SK-N-SH (cell line): ENCODE measurements around the gene C12orf75. TPM values are rescaled to one million over a fixed set of nuclear protein-coding genes. Genes with fewer than 3 reads are reported as not detected.

ENCODE experiments used
- CTCF ChIA-PET: fragments of 300-600, 350-600 bp; formaldehyde crosslinking; extraction: SDS; loops from one replicate; lab custom pipeline; 2021; lab: Yijun Ruan, JAX
- POLR2A ChIA-PET: fragments of 350-600 bp; sonication (Branson Sonifier 250); formaldehyde crosslinking; extraction: SDS; loops from one replicate; lab custom pipeline; 2020; ENCODE audit warnings: antibody characterized with exemption, inconsistent platforms; lab: Yijun Ruan, JAX
- DNase-seq: peaks from one replicate; pipeline ENCODE4 v3.0.0; 2012
- H2AFZ ChIP-seq: fragments of 200-600 bp; sonication (generic); 2 replicates; pipeline ENCODE4 v1.8.1; 2016; ENCODE audit warnings: antibody characterized with exemption, mild to moderate bottlenecking, low read depth
- H3F3A ChIP-seq: fragments of 200-600 bp; sonication (generic); replicated peaks from 2 replicates; pipeline ENCODE3; 2016; ENCODE audit warnings: antibody characterized with exemption, mild to moderate bottlenecking; ENCODE audit not compliant: insufficient read depth
- H3K27ac ChIP-seq, 2 experiments: fragments of 200-500 bp in 1 of 2; fragments of 200-600 bp in 1 of 2; sonication (Bioruptor generic) in 1 of 2; sonication (generic), shearing (Covaris generic) in 1 of 2; 2 replicates each; pipeline versions ENCODE4 v1.5.1 to v1.6.1; 2014 to 2016; ENCODE audit warnings: low read depth in 2 of 2, inconsistent platforms in 1 of 2, low read length in 1 of 2, mild to moderate bottlenecking in 1 of 2, mixed read lengths in 1 of 2
- H3K27me3 ChIP-seq: fragments of 200-600 bp; sonication (generic), shearing (Covaris generic); 2 replicates; pipeline ENCODE4 v1.6.1; 2016; ENCODE audit warnings: mixed run types; ENCODE audit not compliant: insufficient read depth
- H3K36me3 ChIP-seq, 2 experiments: fragments of 200-500 bp in 1 of 2; fragments of 200-600 bp in 1 of 2; sonication (Bioruptor generic) in 1 of 2; sonication (generic) in 1 of 2; replicated peaks in 1 of 2; 2 replicates each; pipeline versions ENCODE3 to v1.5.1; 2014 to 2016; ENCODE audit warnings: low read length in 1 of 2, mild to moderate bottlenecking in 1 of 2; ENCODE audit not compliant: insufficient read depth in 2 of 2, control insufficient read depth in 1 of 2
- H3K4me1 ChIP-seq, 2 experiments: fragments of 200-500 bp in 1 of 2; fragments of 200-600 bp in 1 of 2; sonication (Bioruptor generic) in 1 of 2; sonication (generic), shearing (Covaris generic) in 1 of 2; 2 replicates each; pipeline versions ENCODE4 v1.5.1 to v1.6.1; 2014 to 2016; ENCODE audit warnings: low read depth in 1 of 2, low read length in 1 of 2, mixed run types in 1 of 2; ENCODE audit not compliant: insufficient read depth in 2 of 2, control insufficient read depth in 1 of 2
- H3K4me2 ChIP-seq: fragments of 200-600 bp; sonication (generic), shearing (Covaris generic); 2 replicates; pipeline ENCODE4 v1.6.1; 2017; ENCODE audit warnings: mixed run types
- H3K4me3 ChIP-seq, 2 experiments: fragments of 200-500 bp in 1 of 2; fragments of 200-600 bp in 1 of 2; sonication (Bioruptor generic) in 1 of 2; sonication (generic), shearing (Covaris generic) in 1 of 2; 2 replicates each; pipeline versions ENCODE4 v1.5.1 to v1.8.1; 2014 to 2016; ENCODE audit warnings: low read depth in 2 of 2, inconsistent platforms in 1 of 2, low read length in 1 of 2, mild to moderate bottlenecking in 1 of 2, mixed read lengths in 1 of 2, moderate library complexity in 1 of 2
- H3K79me2 ChIP-seq: fragments of 200-600 bp; sonication (generic); 2 replicates; pipeline ENCODE4 v1.8.1; 2017; ENCODE audit warnings: mild to moderate bottlenecking; ENCODE audit not compliant: insufficient read depth
- H3K9ac ChIP-seq: fragments of 200-600 bp; sonication (generic); 2 replicates; pipeline ENCODE4 v1.6.1; 2017; ENCODE audit warnings: mixed run types
- H3K9me2 ChIP-seq: fragments of 200-600 bp; sonication (generic); 2 replicates; pipeline ENCODE4 v1.6.1; 2017; ENCODE audit warnings: mixed run types
- H3K9me3 ChIP-seq: fragments of 200-600 bp; sonication (generic); 2 replicates; pipeline ENCODE4 v1.6.1; 2017; ENCODE audit warnings: mixed run types, mild to moderate bottlenecking, moderate library complexity
- H4K20me1 ChIP-seq: fragments of 200-600 bp; sonication (generic); 2 replicates; pipeline ENCODE4 v1.6.1; 2017; ENCODE audit warnings: mild to moderate bottlenecking, mixed run types; ENCODE audit not compliant: insufficient read depth
- EZH2phosphoT487 ChIP-seq: fragments of 200-600 bp; sonication (generic); IDR thresholded peaks from 2 replicates; pipeline ENCODE4 v1.6.1; 2017; ENCODE audit warnings: low read depth, mixed run types, mild to moderate bottlenecking, antibody characterized with exemption, moderate library complexity, borderline replicate concordance
- FOXM1 ChIP-seq: IDR thresholded peaks from 2 replicates; pipeline ENCODE4 v1.4.0; 2012; ENCODE audit warnings: low read depth, mild to moderate bottlenecking
- GABPA ChIP-seq: IDR thresholded peaks from 2 replicates; pipeline ENCODE4 v1.4.0; 2012; ENCODE audit warnings: low read depth, mild to moderate bottlenecking
- JUND ChIP-seq: IDR thresholded peaks from 2 replicates; pipeline ENCODE4 v1.4.0; 2012
- MEF2A ChIP-seq: IDR thresholded peaks from 2 replicates; pipeline ENCODE4 v1.4.0; 2012; ENCODE audit warnings: low read depth, borderline replicate concordance
- POLR2AphosphoS5 ChIP-seq: IDR thresholded peaks from 2 replicates; pipeline ENCODE4 v1.6.1; 2012; ENCODE audit warnings: low read depth, low read length
- RCOR1 ChIP-seq: fragments of 150-350 bp; IDR thresholded peaks from 2 replicates; pipeline ENCODE4 v1.6.1; 2017; ENCODE audit warnings: antibody characterized with exemption, low read length
- RFX5 ChIP-seq: IDR thresholded peaks from 2 replicates; pipeline ENCODE4 v1.6.1; 2012; ENCODE audit warnings: mild to moderate bottlenecking, improper control_type of control experiment, low read length
- RXRA ChIP-seq: IDR thresholded peaks from 2 replicates; pipeline ENCODE4 v1.4.0; 2012; ENCODE audit warnings: low read depth, mild to moderate bottlenecking, borderline replicate concordance
- SMC3 ChIP-seq: IDR thresholded peaks from 2 replicates; pipeline ENCODE4 v1.6.1; 2012; ENCODE audit warnings: low read depth, low read length, improper control_type of control experiment
- TEAD4 ChIP-seq: IDR thresholded peaks from 2 replicates; pipeline ENCODE4 v1.4.0; 2012; ENCODE audit warnings: mild to moderate bottlenecking, borderline replicate concordance; ENCODE audit not compliant: insufficient read depth
- WGBS: methylation state at CpG from one replicate; pipeline ENCODE4 v1.1.6; 2017; ENCODE audit warnings: low lambda C conversion rate; 5-methylcytosine and 5-hydroxymethylcytosine counted together
- polyA plus RNA-seq, 3 experiments: library from polyadenylated mRNA; depleted of rRNA; stranded (reverse); fragments of >200 nt; gene quantifications; 2 replicates each; pipeline ENCODE4 v1.2.3, GENCODE V29; 2012
- TF ChIP-seq, protein P1 (sequence below): IDR thresholded peaks from 2 replicates; pipeline ENCODE4 v1.4.0; 2012; ENCODE audit warnings: low read depth
- TF ChIP-seq, protein P2 (sequence below): IDR thresholded peaks from 2 replicates; pipeline ENCODE4; 2012

The C12orf75 gene
- polyA plus RNA-seq, 1 of the 3 experiments (the other 2 are of a cell fraction), result 221 TPM

DNA sequence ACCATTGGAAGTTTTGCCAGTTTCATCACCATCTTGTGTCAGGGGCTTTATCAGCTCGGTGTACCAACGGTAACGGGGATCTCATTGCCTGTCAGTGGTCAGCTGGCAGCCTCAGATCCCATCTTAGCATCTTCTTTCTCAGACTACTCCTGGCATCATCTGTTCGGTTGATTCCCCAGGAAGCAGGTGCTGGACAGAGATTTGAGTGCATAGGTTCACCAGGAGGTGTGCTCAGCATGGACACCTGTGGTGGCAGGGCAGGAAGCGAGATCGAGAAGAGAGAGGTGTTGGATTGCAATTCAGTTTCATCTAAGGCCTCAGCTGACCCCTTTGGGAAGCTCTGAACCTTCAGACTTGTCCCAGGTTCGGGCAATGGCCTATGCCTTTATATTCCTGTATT is 76.0 kb downstream of the C12orf75 start:
- DNase-seq, result no peak
- WGBS, result 88% methylated on average over 7 of the region's 7 CpGs
- Histone ChIP-seq H3K36me3 (peaks cover 0 to 43% of the 10 kb centered on the region in 2 experiments), H3K4me3 (no peak overlapping the region), H4K20me1 (no peaks in the 10 kb centered on the region), H3K27ac (no peak overlapping the region), H2AFZ (no peak overlapping the region), H3K9me2 (no peaks in the 10 kb centered on the region), H3K27me3 (no peaks in the 10 kb centered on the region), H3K9me3 (no peaks in the 10 kb centered on the region), H3K4me1 (peaks cover 7 to 16% of the 10 kb centered on the region in 2 experiments; a peak in 3 of 4 replicates), H3K4me2 (no peak overlapping the region), H3K9ac (no peak overlapping the region), H3K79me2 (no peaks in the 10 kb centered on the region), H3F3A (peaks cover under 1% of the 10 kb centered on the region)
- TF ChIP-seq GABPA, result no peak
- no peak for TF ChIP-seq RXRA
- TF ChIP-seq POLR2AphosphoS5, result no peak
- TF ChIP-seq, protein P1, sequence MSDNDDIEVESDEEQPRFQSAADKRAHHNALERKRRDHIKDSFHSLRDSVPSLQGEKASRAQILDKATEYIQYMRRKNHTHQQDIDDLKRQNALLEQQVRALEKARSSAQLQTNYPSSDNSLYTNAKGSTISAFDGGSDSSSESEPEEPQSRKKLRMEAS, result no peak
- no peak for TF ChIP-seq TEAD4
- no peak for TF ChIP-seq RCOR1
- TF ChIP-seq JUND, result no peak
- TF ChIP-seq FOXM1, result no peak
- TF ChIP-seq SMC3, result no peak
- TF ChIP-seq, protein P2, sequence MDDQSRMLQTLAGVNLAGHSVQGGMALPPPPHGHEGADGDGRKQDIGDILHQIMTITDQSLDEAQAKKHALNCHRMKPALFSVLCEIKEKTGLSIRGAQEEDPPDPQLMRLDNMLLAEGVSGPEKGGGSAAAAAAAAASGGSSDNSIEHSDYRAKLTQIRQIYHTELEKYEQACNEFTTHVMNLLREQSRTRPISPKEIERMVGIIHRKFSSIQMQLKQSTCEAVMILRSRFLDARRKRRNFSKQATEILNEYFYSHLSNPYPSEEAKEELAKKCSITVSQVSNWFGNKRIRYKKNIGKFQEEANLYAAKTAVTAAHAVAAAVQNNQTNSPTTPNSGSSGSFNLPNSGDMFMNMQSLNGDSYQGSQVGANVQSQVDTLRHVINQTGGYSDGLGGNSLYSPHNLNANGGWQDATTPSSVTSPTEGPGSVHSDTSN, result no peak
- no peak for TF ChIP-seq EZH2phosphoT487
- ChIA-PET CTCF (interaction anchor here (1.4 kb wide), 2 partner anchors 14 to 730 kb away, joined by 4 read pairs; no protein-coding TSS in a partner anchor), POLR2A (no interaction called here)

DNA sequence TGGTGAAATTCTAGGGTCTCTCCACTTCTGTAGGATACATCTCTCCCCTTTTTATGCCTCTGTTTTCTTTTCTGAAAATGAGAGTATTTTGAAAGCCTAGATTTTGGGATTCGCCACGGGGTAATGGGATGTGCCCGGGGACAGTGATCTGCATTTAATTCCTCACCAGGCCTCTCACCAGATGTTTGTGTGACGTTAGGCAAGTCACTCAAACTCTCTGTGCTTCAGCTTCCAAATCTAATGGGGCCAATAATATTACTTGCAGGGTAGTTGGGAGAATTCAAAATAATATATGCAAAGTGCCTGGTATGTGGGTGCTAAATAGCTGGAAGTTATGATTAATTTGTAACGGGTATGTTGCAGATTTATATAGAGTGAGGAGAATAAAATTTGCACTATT is 78.8 kb downstream of the C12orf75 start:
- H3K4me2 ChIP-seq, result no peak overlapping the region
- H3F3A ChIP-seq, result no peaks in the 10 kb centered on the region
- TF ChIP-seq MEF2A, result no peak
- TF ChIP-seq RFX5, result no peak
- H3K9me3 ChIP-seq, result no peaks in the 10 kb centered on the region
- H3K4me1 ChIP-seq, result peaks cover 7 to 16% of the 10 kb centered on the region in 2 experiments; a peak in 3 of 4 replicates
- POLR2A ChIA-PET, result no interaction called here
- DNase-seq, result no peak
- peaks cover 0 to 26% of the 10 kb centered on the region in 2 experiments for H3K36me3 ChIP-seq
- no peak overlapping the region for H3K27ac ChIP-seq
- no peak overlapping the region for H3K4me3 ChIP-seq
- no peaks in the 10 kb centered on the region for H4K20me1 ChIP-seq
- no peaks in the 10 kb centered on the region for H3K79me2 ChIP-seq
- H3K9me2 ChIP-seq, result no peaks in the 10 kb centered on the region
- 72% methylated on average over 5 of the region's 5 CpGs for WGBS
- CTCF ChIA-PET, result interaction anchor here (0.7 to 3.2 kb wide), 6 partner anchors 9 to 815 kb away, joined by 3 to 17 read pairs (median 4); no protein-coding TSS in a partner anchor
- H3K27me3 ChIP-seq, result no peaks in the 10 kb centered on the region
- H3K9ac ChIP-seq, result no peak overlapping the region
- H2AFZ ChIP-seq, result no peak overlapping the region
